ENCODE data around the gene CACNA1C. TPM values are rescaled to one million over a fixed set of nuclear protein-coding genes. Genes with fewer than 3 reads are reported as not detected.

Gene CACNA1C
- total and polyA plus RNA-seq, 2 donors (not counting 1 experiment from before 2014, with no cell fraction given) = 0.01 to 0.02 TPM

- Mint-ChIP-seq H3K4me3 (no peak overlapping the region), H3K9me3 (ENCODE audit: insufficient read depth) (no peaks in the 10 kb centered on the region), H3K4me1 (peaks cover 7% of the 10 kb centered on the region), H3K27ac (no peak overlapping the region), H3K27me3 (peaks cover 3% of the 10 kb centered on the region)
- ATAC-seq (ENCODE audit: low read depth) (no peak), DNase-seq (no peak)
- intact Hi-C loops (cut with micrococcal nuclease) = no loop called here
- Histone ChIP-seq H3K4me1 (ENCODE audit: control insufficient read depth in 2 of 2, insufficient read depth in 2 of 2, low read length in 2 of 2) (peaks cover 0 to 5% of the 10 kb centered on the region in 2 donors), H3K4me3 (ENCODE audit: control extremely low read depth in 1 of 5, extremely low read depth in 1 of 5, insufficient read depth in 1 of 5, low read depth in 2 of 5, low read length in 4 of 5) (no peak overlapping the region), H3K9ac (ENCODE audit: low read length) (no peak overlapping the region), H3K4me2 (replicated peaks; ENCODE audit: low read depth, low read length, poor library complexity, severe bottlenecking) (no peak overlapping the region), H3K9me3 (ENCODE audit: control extremely low read depth in 1 of 3, control insufficient read depth in 2 of 3, insufficient read depth in 1 of 3, low read length in 2 of 3) (peaks cover 0 to 3% (median 0%) of the 10 kb centered on the region in 3 donors), H3K27ac (ENCODE audit: low read length in 2 of 2) (no peak overlapping the region), H3K36me3 (replicated peaks in 1 of 2; ENCODE audit: control extremely low read depth in 1 of 2, control insufficient read depth in 1 of 2, extremely low read depth in 1 of 2, insufficient read depth in 2 of 2, low read length in 1 of 2) (no peaks in the 10 kb centered on the region), H4K20me1 (ENCODE audit: control insufficient read depth, insufficient read depth, low read length, poor library complexity, severe bottlenecking) (no peaks in the 10 kb centered on the region), H3K27me3 (replicated peaks in 1 of 4; ENCODE audit: control extremely low read depth in 1 of 4, control insufficient read depth in 3 of 4, insufficient read depth in 4 of 4, low read length in 3 of 4) (no peaks in the 10 kb centered on the region), H3K79me2 (ENCODE audit: control insufficient read depth, insufficient read depth, low read length) (no peaks in the 10 kb centered on the region), H2AFZ (ENCODE audit: insufficient read depth, low read depth, low read length, poor library complexity, severe bottlenecking) (no peak overlapping the region)
- 98% methylated on average over 15 of the region's 15 CpGs for WGBS (ENCODE audit: insufficient coverage)
- CTCF ChIA-PET = no interaction called here
- POLR2A ChIA-PET = no interaction called here
- TF ChIP-seq CTCF (IDR thresholded peaks at IDR 0.05) = no peak
Observed at GRCh38 chr12:2190896-2191533, 138.2 kb downstream of the CACNA1C start.

GRCh38 chr12:2191534-2192153 lies 138.9 kb downstream of the CACNA1C start:
- no peaks in the 10 kb centered on the region for H4K20me1 ChIP-seq (ENCODE audit: control insufficient read depth, insufficient read depth, low read length, poor library complexity, severe bottlenecking)
- Mint-ChIP-seq H3K4me1 (peaks cover 7% of the 10 kb centered on the region), H3K27me3 (peaks cover 3% of the 10 kb centered on the region), H3K4me3 (no peak overlapping the region), H3K27ac (no peak overlapping the region), H3K9me3 (ENCODE audit: insufficient read depth) (no peaks in the 10 kb centered on the region)
- ChIA-PET CTCF (no interaction called here), POLR2A (no interaction called here)
- intact Hi-C loops (cut with micrococcal nuclease) = no loop called here
- no peak overlapping the region for H3K4me3 ChIP-seq (ENCODE audit: control extremely low read depth in 1 of 5, extremely low read depth in 1 of 5, insufficient read depth in 1 of 5, low read depth in 2 of 5, low read length in 4 of 5)
- H3K36me3 ChIP-seq (replicated peaks in 1 of 2; ENCODE audit: control extremely low read depth in 1 of 2, control insufficient read depth in 1 of 2, extremely low read depth in 1 of 2, insufficient read depth in 2 of 2, low read length in 1 of 2) = no peaks in the 10 kb centered on the region
- DNase-seq (no peak), ATAC-seq (ENCODE audit: low read depth) (no peak)
- H2AFZ ChIP-seq (ENCODE audit: insufficient read depth, low read depth, low read length, poor library complexity, severe bottlenecking) = no peak overlapping the region
- no peak for TF ChIP-seq EZH2 (IDR thresholded peaks at IDR 0.05; ENCODE audit: borderline replicate concordance, insufficient read depth, low read depth, low read length, poor library complexity, severe bottlenecking)
- no peak for TF ChIP-seq CTCF (IDR thresholded peaks at IDR 0.05)
- H3K27me3 ChIP-seq (replicated peaks in 1 of 4; ENCODE audit: control extremely low read depth in 1 of 4, control insufficient read depth in 3 of 4, insufficient read depth in 4 of 4, low read length in 3 of 4) = no peaks in the 10 kb centered on the region
- no peak overlapping the region for H3K4me2 ChIP-seq (replicated peaks; ENCODE audit: low read depth, low read length, poor library complexity, severe bottlenecking)
- H3K27ac ChIP-seq (ENCODE audit: low read length in 2 of 2) = no peak overlapping the region
- H3K79me2 ChIP-seq (ENCODE audit: control insufficient read depth, insufficient read depth, low read length) = no peaks in the 10 kb centered on the region
- peaks cover 0 to 5% of the 10 kb centered on the region in 2 donors for H3K4me1 ChIP-seq (ENCODE audit: control insufficient read depth in 2 of 2, insufficient read depth in 2 of 2, low read length in 2 of 2)
- H3K9me3 ChIP-seq (ENCODE audit: control extremely low read depth in 1 of 3, control insufficient read depth in 2 of 3, insufficient read depth in 1 of 3, low read length in 2 of 3) = peaks cover 0 to 3% (median 0%) of the 10 kb centered on the region in 3 donors
- no peak overlapping the region for H3K9ac ChIP-seq (ENCODE audit: low read length)
- 92% methylated on average over 15 of the region's 19 CpGs for WGBS (ENCODE audit: insufficient coverage)

All from B cell (primary cell).